ENCODE data around the gene PRKAR2A.
"Not testable (repeated sequence)": the region's sequence is repeated elsewhere in the genome, so short reads cannot be mapped to it uniquely, and the experiment has no call there.

The PRKAR2A gene

GRCh38 chr3:48725185-48725855, 122.4 kb downstream of the PRKAR2A start:
- not testable (repeated sequence) for DNase-seq

- DNase-seq, result no peak
Measured at GRCh38 chr3:48723725-48724124, 123.9 kb downstream of the PRKAR2A start.

- DNase-seq, result not testable (repeated sequence)
Measured at GRCh38 chr3:48723293-48723692, 124.4 kb downstream of the PRKAR2A start.

- DNase-seq, result peak; percentile 87
Measured at GRCh38 chr3:48716982-48717746, 130.5 kb downstream of the PRKAR2A start, which contains the start of gene IP6K2. Gene IP6K2, minus strand, starts transcription at chr3:48717221. Its CDS starts 21,930 bp downstream, at chr3:48695291.

- no peak for DNase-seq
Measured at GRCh38 chr3:48716508-48716981, 131.1 kb downstream of the PRKAR2A start.

GRCh38 chr3:48715174-48715800, 132.4 kb downstream of the PRKAR2A start:
- no peak for DNase-seq

GRCh38 chr3:48711727-48712126, 135.9 kb downstream of the PRKAR2A start:
- no peak for DNase-seq

GRCh38 chr3:48709051-48709461, 138.6 kb downstream of the PRKAR2A start:
- no peak for DNase-seq

GRCh38 chr3:48708481-48708889, 139.2 kb downstream of the PRKAR2A start:
- no peak for DNase-seq

- no peak for DNase-seq
Measured at GRCh38 chr3:48707157-48707556, 140.5 kb downstream of the PRKAR2A start.

GRCh38 chr3:48702320-48702920, 145.3 kb downstream of the PRKAR2A start:
- DNase-seq, result no peak

GRCh38 chr3:48700731-48701405, 146.8 kb downstream of the PRKAR2A start:
- no peak for DNase-seq

- no peak for DNase-seq
Measured at GRCh38 chr3:48698891-48699290, 148.8 kb downstream of the PRKAR2A start.

- DNase-seq, result no peak
Measured at GRCh38 chr3:48697952-48698351, 149.7 kb downstream of the PRKAR2A start.

- no peak for DNase-seq
Measured at GRCh38 chr3:48696601-48697000, 151.1 kb downstream of the PRKAR2A start.

All from NCI-H2029 treated with DMSO at 0.1 percent for 48 hours (cell line).